Parathyroid adenoma (tissue), 2 donors: ENCODE results near the gene AP1B1.

ENCODE experiments used
- H2AFZ ChIP-seq: fragments of 300-600 bp; sonication (generic); one replicate; pipeline ENCODE4 v1.7.0; 2017; ENCODE audit warnings: antibody characterized with exemption, mild to moderate bottlenecking
- H3K27ac ChIP-seq: fragments of 300-600 bp; sonication (generic); one replicate; pipeline ENCODE4 v1.7.0; 2017
- H3K27me3 ChIP-seq: fragments of 300-600 bp; sonication (generic); one replicate; pipeline ENCODE4 v1.7.0; 2017; ENCODE audit warnings: low read length; ENCODE audit not compliant: control insufficient read depth, insufficient read depth
- H3K36me3 ChIP-seq: fragments of 300-600 bp; sonication (generic); one replicate; pipeline ENCODE4 v1.7.0; 2017; ENCODE audit warnings: low read length; ENCODE audit not compliant: control insufficient read depth, insufficient read depth
- H3K4me1 ChIP-seq: fragments of 300-600 bp; sonication (generic); one replicate; pipeline ENCODE4 v1.7.0; 2017; ENCODE audit warnings: control low read depth
- H3K4me2 ChIP-seq: fragments of 300-600 bp; sonication (generic); one replicate; pipeline ENCODE4 v1.7.0; 2017; ENCODE audit warnings: low read length
- H3K4me3 ChIP-seq: fragments of 300-600 bp; sonication (generic); one replicate; pipeline ENCODE4 v1.7.0; 2017; ENCODE audit warnings: low read depth, low read length
- H3K79me2 ChIP-seq: fragments of 300-600 bp; sonication (generic); one replicate; pipeline ENCODE4 v1.7.0; 2017; ENCODE audit warnings: control low read depth
- H3K9ac ChIP-seq: fragments of 300-600 bp; sonication (generic); one replicate; pipeline ENCODE4 v1.7.0; 2017; ENCODE audit warnings: mild to moderate bottlenecking
- H3K9me3 ChIP-seq: fragments of 300-600 bp; sonication (generic); one replicate; pipeline ENCODE4 v1.7.0; 2017; ENCODE audit warnings: low read length; ENCODE audit not compliant: control insufficient read depth
- TF ChIP-seq, protein P1 (sequence below): fragments of 300-600 bp; sonication (generic); IDR thresholded peaks from one replicate; pipeline ENCODE4 v1.7.0; 2017; ENCODE audit warnings: antibody characterized with exemption, mild to moderate bottlenecking
- donor health status: primary hyperparathyroidism.

The AP1B1 gene

DNA sequence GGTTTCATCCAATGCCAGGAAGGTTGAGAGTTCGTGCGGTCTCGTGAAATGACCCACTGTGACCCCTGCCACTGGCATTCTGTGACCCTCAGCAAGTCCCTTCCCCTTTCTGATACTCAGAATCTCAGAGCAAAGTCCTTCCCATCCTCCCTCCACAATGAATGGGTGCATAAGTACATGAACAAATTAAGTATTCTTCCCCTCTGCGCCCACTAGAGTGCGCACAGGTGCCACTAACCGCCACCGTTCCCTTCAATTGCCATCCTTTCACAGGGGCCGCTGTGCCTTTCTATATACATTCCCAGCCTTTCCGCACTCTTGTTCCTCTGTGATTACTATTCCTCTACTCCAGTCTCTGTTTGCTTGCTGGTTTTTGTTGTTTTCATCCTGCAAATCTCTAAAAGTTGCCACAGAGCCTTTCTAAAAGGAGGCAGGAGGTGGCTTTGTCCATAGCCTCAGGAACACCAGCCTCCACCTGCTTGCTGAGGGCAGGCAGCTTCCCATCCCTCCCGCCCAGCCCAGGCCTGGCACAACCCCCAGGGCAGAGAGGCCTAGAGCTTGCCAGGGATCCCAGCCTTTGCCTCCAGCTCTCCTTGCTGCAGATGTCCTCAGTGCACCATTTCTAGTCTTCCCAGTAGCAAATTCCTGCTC is 6.7 kb upstream of the AP1B1 start:
- Histone ChIP-seq H3K9me3 (no peaks in the 10 kb centered on the region), H3K27me3 (no peaks in the 10 kb centered on the region), H3K9ac (no peak overlapping the region), H3K79me2 (no peaks in the 10 kb centered on the region), H2AFZ (no peak overlapping the region), H3K4me1 (no peaks in the 10 kb centered on the region), H3K36me3 (no peaks in the 10 kb centered on the region), H3K27ac (no peak overlapping the region), H3K4me3 (no peak overlapping the region), H3K4me2 (no peak overlapping the region)
- TF ChIP-seq, protein P1, sequence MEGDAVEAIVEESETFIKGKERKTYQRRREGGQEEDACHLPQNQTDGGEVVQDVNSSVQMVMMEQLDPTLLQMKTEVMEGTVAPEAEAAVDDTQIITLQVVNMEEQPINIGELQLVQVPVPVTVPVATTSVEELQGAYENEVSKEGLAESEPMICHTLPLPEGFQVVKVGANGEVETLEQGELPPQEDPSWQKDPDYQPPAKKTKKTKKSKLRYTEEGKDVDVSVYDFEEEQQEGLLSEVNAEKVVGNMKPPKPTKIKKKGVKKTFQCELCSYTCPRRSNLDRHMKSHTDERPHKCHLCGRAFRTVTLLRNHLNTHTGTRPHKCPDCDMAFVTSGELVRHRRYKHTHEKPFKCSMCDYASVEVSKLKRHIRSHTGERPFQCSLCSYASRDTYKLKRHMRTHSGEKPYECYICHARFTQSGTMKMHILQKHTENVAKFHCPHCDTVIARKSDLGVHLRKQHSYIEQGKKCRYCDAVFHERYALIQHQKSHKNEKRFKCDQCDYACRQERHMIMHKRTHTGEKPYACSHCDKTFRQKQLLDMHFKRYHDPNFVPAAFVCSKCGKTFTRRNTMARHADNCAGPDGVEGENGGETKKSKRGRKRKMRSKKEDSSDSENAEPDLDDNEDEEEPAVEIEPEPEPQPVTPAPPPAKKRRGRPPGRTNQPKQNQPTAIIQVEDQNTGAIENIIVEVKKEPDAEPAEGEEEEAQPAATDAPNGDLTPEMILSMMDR: peak; percentile 65

DNA sequence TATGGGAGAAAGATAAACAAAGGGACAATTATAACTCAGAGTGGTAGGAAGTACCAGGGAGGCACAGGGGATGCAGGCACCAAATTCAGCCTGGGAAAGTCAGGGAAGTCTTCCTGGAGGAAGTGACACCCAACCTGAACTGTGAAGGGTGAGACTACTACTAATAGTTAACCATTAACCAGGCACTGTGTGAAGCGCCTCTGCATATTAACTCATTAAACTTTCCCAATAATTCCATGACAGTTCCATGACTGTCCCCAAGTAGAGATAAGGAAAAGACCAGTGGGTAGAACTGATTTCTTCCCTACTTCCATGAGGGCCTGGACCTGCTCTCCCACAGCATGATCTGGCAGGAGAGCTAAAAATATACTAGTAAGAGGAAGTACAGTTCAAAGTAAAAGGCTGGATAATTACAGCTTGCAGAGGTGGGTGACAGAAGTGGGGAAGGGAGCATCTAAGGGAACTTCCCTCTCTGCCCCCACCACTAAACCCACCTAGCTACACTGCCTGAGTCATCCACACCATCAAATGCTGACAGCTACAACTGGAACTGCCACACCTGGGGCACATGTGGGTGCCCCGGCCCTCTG is 4.7 kb upstream of the AP1B1 start:
- H3K9me3 ChIP-seq: no peaks in the 10 kb centered on the region
- H3K4me2 ChIP-seq: no peak overlapping the region
- TF ChIP-seq, protein P1: no peak
- no peaks in the 10 kb centered on the region for H3K4me1 ChIP-seq
- H3K27me3 ChIP-seq: no peaks in the 10 kb centered on the region
- H3K4me3 ChIP-seq: no peak overlapping the region
- no peaks in the 10 kb centered on the region for H3K36me3 ChIP-seq
- H2AFZ ChIP-seq: no peak overlapping the region
- H3K9ac ChIP-seq: no peak overlapping the region
- H3K27ac ChIP-seq: no peak overlapping the region
- no peaks in the 10 kb centered on the region for H3K79me2 ChIP-seq

DNA sequence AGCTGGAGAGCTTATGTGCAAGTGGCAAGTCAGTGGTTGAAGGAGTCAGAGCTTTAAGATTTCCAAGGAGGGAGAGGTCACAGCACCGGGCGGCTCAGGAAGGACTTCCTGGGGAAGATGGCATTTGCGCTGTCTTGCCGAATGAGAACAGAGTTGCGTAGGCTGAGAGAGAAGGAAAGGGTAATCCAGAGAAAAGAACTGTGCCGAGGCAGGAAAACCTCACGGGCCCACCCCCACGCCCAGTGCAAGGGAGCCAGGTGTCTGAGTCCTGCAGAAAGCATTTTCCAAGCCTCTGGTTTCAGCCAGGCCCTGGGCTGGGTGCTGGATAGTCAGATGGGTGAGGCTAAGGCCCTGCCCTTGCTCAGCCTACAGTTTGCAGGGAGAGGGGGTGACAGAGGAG is 3.2 kb upstream of the AP1B1 start:
- Histone ChIP-seq H3K9ac (no peak overlapping the region), H2AFZ (no peak overlapping the region), H3K4me1 (peaks cover 3% of the 10 kb centered on the region), H3K4me2 (no peak overlapping the region), H3K4me3 (no peak overlapping the region), H3K9me3 (no peaks in the 10 kb centered on the region), H3K27me3 (no peaks in the 10 kb centered on the region), H3K27ac (no peak overlapping the region), H3K79me2 (peaks cover 2% of the 10 kb centered on the region), H3K36me3 (no peaks in the 10 kb centered on the region)
- TF ChIP-seq, protein P1: no peak

DNA sequence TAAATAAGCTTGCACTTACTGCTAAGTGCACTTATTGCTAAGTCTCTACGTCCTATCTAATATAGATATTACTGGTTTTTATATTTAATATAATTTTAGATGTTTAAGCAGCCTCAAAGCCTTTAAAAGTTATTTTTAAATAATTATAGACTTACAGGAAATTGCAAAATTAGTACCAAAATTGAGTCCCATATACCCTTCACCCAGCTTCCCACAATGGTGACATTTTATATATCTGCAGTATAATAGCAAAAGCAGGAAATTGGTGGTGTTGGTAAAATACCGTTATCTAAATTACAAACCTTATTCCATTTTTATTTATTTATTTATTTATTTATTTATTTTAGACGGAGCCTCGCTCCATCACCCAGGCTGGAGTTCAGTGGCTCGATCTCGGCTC is 1.9 kb upstream of the AP1B1 start:
- Histone ChIP-seq H3K4me3 (no peak overlapping the region), H2AFZ (no peak overlapping the region), H3K27me3 (no peaks in the 10 kb centered on the region), H3K27ac (no peak overlapping the region), H3K36me3 (no peaks in the 10 kb centered on the region), H3K4me2 (no peak overlapping the region), H3K9me3 (no peaks in the 10 kb centered on the region), H3K9ac (no peak overlapping the region), H3K4me1 (peaks cover 3% of the 10 kb centered on the region), H3K79me2 (peaks cover 2% of the 10 kb centered on the region)
- TF ChIP-seq, protein P1: no peak

DNA sequence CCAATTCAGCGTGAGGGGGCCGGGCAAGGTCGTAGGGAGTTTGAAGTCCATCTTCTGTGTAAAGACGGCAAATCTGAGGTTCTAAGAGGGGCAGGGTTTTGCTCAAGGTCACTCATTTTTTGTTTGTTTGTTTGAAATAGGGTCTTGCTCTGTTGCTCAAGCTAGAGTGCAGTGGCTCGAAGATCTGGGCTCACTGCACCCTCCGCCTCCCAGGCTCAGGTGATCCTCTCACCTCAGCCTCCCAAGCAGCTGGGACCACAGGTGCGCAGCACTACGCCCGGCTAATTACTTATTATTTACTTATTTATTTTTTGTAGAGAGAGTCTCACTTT is 355 bp upstream of the AP1B1 start:
- Histone ChIP-seq H3K4me2 (peak overlapping the region; percentile 90), H3K4me1 (peaks cover 3% of the 10 kb centered on the region), H3K4me3 (peak overlapping the region; percentile 96)

More for the DNA sequence above, 355 bp upstream of the AP1B1 start:
- Histone ChIP-seq H3K79me2 (peaks cover 8% of the 10 kb centered on the region), H3K27me3 (no peaks in the 10 kb centered on the region), H3K27ac (peak overlapping the region; percentile 72), H3K9me3 (no peaks in the 10 kb centered on the region), H3K36me3 (no peaks in the 10 kb centered on the region), H3K9ac (no peak overlapping the region), H2AFZ (peak overlapping the region; percentile 85)
- TF ChIP-seq, protein P1: no peak
